ENCODE results near the gene AUTS2.

GRCh38 chr7:70563960-70564359, 965.7 kb downstream of the AUTS2 start:
- no peak for TF ChIP-seq CC2D1A (IDR thresholded peaks at IDR 0.05)
- TF ChIP-seq, protein P1, sequence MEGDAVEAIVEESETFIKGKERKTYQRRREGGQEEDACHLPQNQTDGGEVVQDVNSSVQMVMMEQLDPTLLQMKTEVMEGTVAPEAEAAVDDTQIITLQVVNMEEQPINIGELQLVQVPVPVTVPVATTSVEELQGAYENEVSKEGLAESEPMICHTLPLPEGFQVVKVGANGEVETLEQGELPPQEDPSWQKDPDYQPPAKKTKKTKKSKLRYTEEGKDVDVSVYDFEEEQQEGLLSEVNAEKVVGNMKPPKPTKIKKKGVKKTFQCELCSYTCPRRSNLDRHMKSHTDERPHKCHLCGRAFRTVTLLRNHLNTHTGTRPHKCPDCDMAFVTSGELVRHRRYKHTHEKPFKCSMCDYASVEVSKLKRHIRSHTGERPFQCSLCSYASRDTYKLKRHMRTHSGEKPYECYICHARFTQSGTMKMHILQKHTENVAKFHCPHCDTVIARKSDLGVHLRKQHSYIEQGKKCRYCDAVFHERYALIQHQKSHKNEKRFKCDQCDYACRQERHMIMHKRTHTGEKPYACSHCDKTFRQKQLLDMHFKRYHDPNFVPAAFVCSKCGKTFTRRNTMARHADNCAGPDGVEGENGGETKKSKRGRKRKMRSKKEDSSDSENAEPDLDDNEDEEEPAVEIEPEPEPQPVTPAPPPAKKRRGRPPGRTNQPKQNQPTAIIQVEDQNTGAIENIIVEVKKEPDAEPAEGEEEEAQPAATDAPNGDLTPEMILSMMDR (IDR thresholded peaks at IDR 0.05 in 2 of 3, conservative IDR thresholded peaks at IDR 0.05 in 1 of 3; ENCODE audit: insufficient read depth in 2 of 3, low read depth in 1 of 3, low read length in 3 of 3), result no peak
- no peak for TF ChIP-seq ATF3 (IDR thresholded peaks at IDR 0.05)
- TF ChIP-seq ATF3 (CRISPR knock-in tag; conservative IDR thresholded peaks at IDR 0.05), result no peak
- no peak for TF ChIP-seq CHD4 (IDR thresholded peaks at IDR 0.05; ENCODE audit: insufficient read depth, insufficient replicate concordance, low read depth, low read length, poor library complexity, severe bottlenecking)
- no peak for TF ChIP-seq SMARCA4 (IDR thresholded peaks at IDR 0.05)
- no peak for TF ChIP-seq NFIC (IDR thresholded peaks at IDR 0.05)
